ENCODE data around the gene TLE1. TPM values are rescaled to one million over a fixed set of nuclear protein-coding genes. Genes with fewer than 3 reads are reported as not detected.

Gene TLE1
- polyA plus RNA-seq, 3 donors = 0.46 to 2.5 (median 1.2) TPM

GRCh38 chr9:81563020-81563407 lies 126.3 kb downstream of the TLE1 start:
- WGBS (ENCODE audit: insufficient coverage) = 92% methylated on average over 2 of the region's 4 CpGs
- Mint-ChIP-seq H3K4me1 (no peaks in the 10 kb centered on the region), H3K27me3 (ENCODE audit: low read depth in 3 of 3) (peaks cover 0 to 5% (median 3%) of the 10 kb centered on the region in 3 donors), H3K36me3 (no peaks in the 10 kb centered on the region), H3K9me3 (peaks cover 0 to 7% (median 3%) of the 10 kb centered on the region in 7 donors), H3K27ac (no peak overlapping the region), H3K4me3 (no peak overlapping the region)
- H3K36me3 ChIP-seq (replicated peaks in 1 of 2; ENCODE audit: control insufficient read depth in 1 of 2, insufficient read depth in 2 of 2, low read length in 2 of 2) = no peaks in the 10 kb centered on the region
- DNase-seq = no peak
- no peaks in the 10 kb centered on the region for H3K79me2 ChIP-seq (ENCODE audit: insufficient read depth, low read length)
- no peak for TF ChIP-seq CTCF (IDR thresholded peaks at IDR 0.05)
- no peaks in the 10 kb centered on the region for H4K20me1 ChIP-seq (ENCODE audit: insufficient read depth, low read length)
- H3K4me2 ChIP-seq (replicated peaks; ENCODE audit: extremely low read depth, low read length, poor library complexity, severe bottlenecking) = no peak overlapping the region
- no peak overlapping the region for H3K4me3 ChIP-seq (replicated peaks in 1 of 3; ENCODE audit: low read depth in 2 of 3, low read length in 3 of 3)
- no peak overlapping the region for H3K27ac ChIP-seq (ENCODE audit: low read depth in 1 of 2, low read length in 2 of 2)
- H3K4me1 ChIP-seq (ENCODE audit: control insufficient read depth in 1 of 2, insufficient read depth in 2 of 2, low read length in 2 of 2) = no peaks in the 10 kb centered on the region
- no peaks in the 10 kb centered on the region for H3K27me3 ChIP-seq (ENCODE audit: control insufficient read depth in 2 of 2, insufficient read depth in 2 of 2, low read length in 2 of 2)
- H3K9me3 ChIP-seq (replicated peaks in 1 of 2; ENCODE audit: control insufficient read depth in 1 of 2, insufficient read depth in 1 of 2, low read length in 2 of 2) = no peaks in the 10 kb centered on the region
- no peak overlapping the region for H2AFZ ChIP-seq (ENCODE audit: insufficient read depth, low read depth, low read length, poor library complexity, severe bottlenecking)
- no peak overlapping the region for H3K9ac ChIP-seq (ENCODE audit: insufficient read depth, low read length, poor library complexity, severe bottlenecking)
- intact Hi-C loops (cut with micrococcal nuclease) = no loop called here

DNA sequence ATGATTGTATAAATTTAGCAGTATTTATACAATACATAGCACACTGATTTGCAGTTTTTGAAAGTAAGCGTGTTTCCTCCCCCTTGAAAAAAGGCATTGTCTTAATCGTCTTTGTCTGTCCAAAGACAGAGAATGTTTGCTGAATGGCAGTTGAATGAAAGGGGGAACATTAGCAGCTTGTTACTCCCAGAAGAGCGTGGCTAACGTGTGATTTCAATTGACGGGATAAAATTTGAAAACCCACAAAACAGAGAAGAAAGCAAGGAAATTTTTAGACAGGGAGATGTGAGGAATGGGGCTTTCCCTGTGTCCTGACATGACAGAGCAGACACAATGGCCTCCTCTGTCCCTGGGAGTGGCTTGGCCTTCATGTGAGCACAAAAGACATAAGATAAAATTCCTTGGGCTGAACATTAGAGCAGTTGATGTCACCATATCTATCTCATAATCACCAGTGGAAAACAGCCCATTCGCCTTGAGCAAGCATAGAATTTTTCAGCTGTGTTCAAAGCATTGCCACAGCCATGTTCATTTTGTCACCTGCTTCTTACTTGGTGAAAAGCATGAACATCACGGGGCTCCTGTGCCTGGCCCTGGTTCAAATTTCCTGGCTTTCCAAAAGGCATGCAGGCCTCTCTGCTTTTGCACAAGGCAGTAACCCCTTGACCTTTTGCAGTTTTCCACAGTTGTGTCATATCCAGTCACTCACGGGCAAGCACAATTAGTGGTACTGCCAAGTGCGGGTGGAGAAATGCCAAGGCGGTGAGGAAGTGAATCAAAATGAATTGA lies 126.9 kb downstream of the TLE1 start:
- Histone ChIP-seq H3K4me3 (replicated peaks in 1 of 3; ENCODE audit: low read depth in 2 of 3, low read length in 3 of 3) (no peak overlapping the region), H3K9ac (ENCODE audit: insufficient read depth, low read length, poor library complexity, severe bottlenecking) (no peak overlapping the region), H3K4me2 (replicated peaks; ENCODE audit: extremely low read depth, low read length, poor library complexity, severe bottlenecking) (no peak overlapping the region), H3K79me2 (ENCODE audit: insufficient read depth, low read length) (no peaks in the 10 kb centered on the region), H3K9me3 (replicated peaks in 1 of 2; ENCODE audit: control insufficient read depth in 1 of 2, insufficient read depth in 1 of 2, low read length in 2 of 2) (no peaks in the 10 kb centered on the region), H3K27ac (ENCODE audit: low read depth in 1 of 2, low read length in 2 of 2) (no peak overlapping the region), H3K4me1 (ENCODE audit: control insufficient read depth in 1 of 2, insufficient read depth in 2 of 2, low read length in 2 of 2) (no peaks in the 10 kb centered on the region), H3K36me3 (replicated peaks in 1 of 2; ENCODE audit: control insufficient read depth in 1 of 2, insufficient read depth in 2 of 2, low read length in 2 of 2) (no peaks in the 10 kb centered on the region), H4K20me1 (ENCODE audit: insufficient read depth, low read length) (no peaks in the 10 kb centered on the region), H3K27me3 (ENCODE audit: control insufficient read depth in 2 of 2, insufficient read depth in 2 of 2, low read length in 2 of 2) (no peaks in the 10 kb centered on the region), H2AFZ (ENCODE audit: insufficient read depth, low read depth, low read length, poor library complexity, severe bottlenecking) (no peak overlapping the region)
- TF ChIP-seq CTCF (IDR thresholded peaks at IDR 0.05) = no peak
- no peak overlapping the region for H3K27ac Mint-ChIP-seq
- peaks cover 0 to 5% (median 3%) of the 10 kb centered on the region in 3 donors for H3K27me3 Mint-ChIP-seq (ENCODE audit: low read depth in 3 of 3)
- intact Hi-C loops (cut with micrococcal nuclease) = no loop called here
- no peaks in the 10 kb centered on the region for H3K36me3 Mint-ChIP-seq
- no peaks in the 10 kb centered on the region for H3K4me1 Mint-ChIP-seq
- WGBS (ENCODE audit: insufficient coverage) = 95% methylated on average over 6 of the region's 10 CpGs
- DNase-seq = no peak
- peaks cover 0 to 7% (median 3%) of the 10 kb centered on the region in 7 donors for H3K9me3 Mint-ChIP-seq
- H3K4me3 Mint-ChIP-seq = no peak overlapping the region
